ENCODE data around the gene OLFM2. TPM values are rescaled to one million over a fixed set of nuclear protein-coding genes. Genes with fewer than 3 reads are reported as not detected.

Gene OLFM2
- total and polyA plus RNA-seq, 2 donors: 4.6 to 18.2 TPM

DNA sequence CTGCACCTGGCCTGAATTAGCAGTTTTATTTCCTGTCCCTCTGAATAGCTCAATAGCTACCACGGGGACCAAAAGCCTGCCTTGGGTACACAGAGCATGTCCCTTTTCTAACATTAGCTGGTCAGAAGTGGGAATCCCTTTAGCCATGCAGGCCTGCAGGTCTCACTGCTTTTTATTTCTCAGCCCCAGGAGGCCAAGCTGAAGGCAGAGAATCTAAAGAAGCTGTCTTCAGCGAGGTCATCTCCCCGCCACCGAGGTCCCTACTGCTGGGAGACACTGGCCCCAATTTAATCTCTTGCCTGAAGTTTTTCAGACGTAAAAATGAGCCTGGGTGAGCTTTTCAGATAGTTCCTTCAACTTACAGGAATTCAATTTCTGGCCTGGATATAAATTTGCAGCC, 60.5 kb downstream of the OLFM2 start:
- no peak overlapping the region for H3K27ac ChIP-seq (ENCODE audit: low read depth)
- H3K4me1 ChIP-seq (ENCODE audit: insufficient read depth): no peaks in the 10 kb centered on the region
- no peak overlapping the region for H3K4me3 ChIP-seq (ENCODE audit: low read depth, low read length)
- no peaks in the 10 kb centered on the region for H3K36me3 ChIP-seq (ENCODE audit: insufficient read depth)
- DNase-seq (ENCODE audit: extremely low spot score): no peak
- 70% methylated on average over 5 of the region's 5 CpGs for WGBS

DNA sequence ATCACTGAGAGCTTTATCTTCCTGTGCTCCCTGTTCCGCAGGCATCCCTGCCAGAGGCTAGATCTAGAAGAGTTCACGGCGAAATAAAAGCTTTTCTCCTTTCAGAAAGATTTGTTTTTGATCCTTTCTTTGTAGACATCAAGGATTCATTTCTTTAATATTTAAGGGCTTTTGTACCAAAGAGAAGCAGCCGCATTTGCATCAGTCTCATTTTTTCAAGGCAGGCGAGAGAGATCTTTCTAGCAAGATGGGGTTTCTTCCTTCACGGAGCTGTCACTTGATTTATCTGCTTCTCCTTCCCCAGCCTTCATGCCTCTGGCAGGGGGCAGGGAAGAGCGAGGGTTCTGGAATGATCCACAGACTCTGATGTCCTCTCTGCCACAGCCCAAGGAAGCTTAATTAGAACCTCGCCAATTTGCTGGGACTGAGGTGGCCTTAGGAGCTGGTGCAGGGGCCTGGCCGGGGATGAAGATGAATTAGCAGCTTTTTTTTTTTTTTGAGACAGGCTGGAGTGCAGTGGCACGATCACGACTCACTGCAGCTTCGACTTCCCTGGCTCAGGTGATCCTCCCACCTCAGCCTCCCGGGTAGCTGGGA, 61.2 kb downstream of the OLFM2 start:
- H3K27ac ChIP-seq (ENCODE audit: low read depth): no peak overlapping the region
- DNase-seq (ENCODE audit: extremely low spot score): no peak
- no peak overlapping the region for H3K4me3 ChIP-seq (ENCODE audit: low read depth, low read length)
- no peaks in the 10 kb centered on the region for H3K4me1 ChIP-seq (ENCODE audit: insufficient read depth)
- no peaks in the 10 kb centered on the region for H3K36me3 ChIP-seq (ENCODE audit: insufficient read depth)
- 64% methylated on average over 13 of the region's 13 CpGs for WGBS

DNA sequence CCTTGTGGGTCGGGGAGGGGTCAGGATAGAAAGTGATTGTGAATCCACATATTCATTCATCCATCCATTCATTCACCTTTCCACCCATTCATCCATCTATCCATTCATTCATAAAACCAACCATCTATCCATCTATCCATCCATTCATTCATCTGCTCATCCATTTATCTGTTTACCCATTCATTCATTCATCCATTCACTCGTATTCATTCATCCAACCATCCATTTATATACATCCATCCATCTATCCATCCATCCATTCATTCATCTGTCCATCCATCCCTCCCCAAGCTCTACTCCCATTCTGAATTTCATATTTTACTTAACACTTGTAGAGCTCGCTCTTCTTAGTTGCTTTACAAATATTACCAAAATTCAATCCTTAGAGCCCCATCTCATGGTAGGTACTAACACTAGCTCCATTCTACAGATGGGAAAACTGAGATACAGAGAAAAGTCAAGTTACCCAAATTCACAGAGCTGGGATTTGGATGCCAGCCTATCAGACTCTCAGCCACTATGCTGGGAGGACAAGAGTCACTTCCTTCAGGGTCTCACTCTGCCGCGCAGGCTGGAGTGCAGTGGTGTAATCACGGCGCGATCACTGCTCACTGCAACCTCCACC, 63.6 kb downstream of the OLFM2 start:
- whole genome bisulfite sequencing: 94% methylated on average over 8 of the region's 8 CpGs
- H3K4me3 ChIP-seq (ENCODE audit: low read depth, low read length): no peak overlapping the region
- no peak for DNase-seq (ENCODE audit: extremely low spot score)
- no peaks in the 10 kb centered on the region for H3K4me1 ChIP-seq (ENCODE audit: insufficient read depth)
- no peak overlapping the region for H3K27ac ChIP-seq (ENCODE audit: low read depth)
- no peaks in the 10 kb centered on the region for H3K36me3 ChIP-seq (ENCODE audit: insufficient read depth)

DNA sequence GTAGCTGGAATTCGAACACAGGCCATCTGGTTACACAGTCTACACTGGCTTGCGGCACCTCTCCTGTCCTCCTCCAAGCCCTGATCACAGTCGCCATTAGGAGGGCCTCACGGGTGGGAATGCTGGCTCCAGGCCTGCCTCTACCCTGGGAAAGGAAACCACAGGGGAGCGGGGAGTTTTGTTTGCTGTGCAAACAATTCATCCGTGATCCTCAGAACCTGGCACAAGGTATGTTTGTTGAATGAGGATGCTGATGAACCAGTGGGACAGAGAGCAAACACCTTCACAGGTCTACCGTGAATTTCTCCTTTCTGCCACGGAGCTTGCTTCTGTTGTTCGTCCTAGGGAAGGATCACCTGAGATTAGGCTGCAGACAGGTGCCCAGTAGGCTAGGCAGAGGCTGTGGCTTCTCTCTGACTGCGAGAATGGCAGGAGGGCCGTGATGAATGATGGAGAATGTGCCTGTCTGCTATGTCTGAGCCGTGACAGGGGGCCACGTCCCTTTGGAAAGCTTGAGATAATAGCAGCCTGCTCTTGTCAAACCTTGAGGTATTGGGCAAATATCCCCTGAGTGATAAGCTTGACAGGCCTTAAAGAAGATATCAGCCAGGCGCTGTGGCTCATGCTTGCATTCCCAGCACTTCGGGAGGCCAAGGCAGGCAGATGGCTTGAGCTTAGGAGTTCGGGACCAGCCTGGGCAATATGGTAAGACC, 64.5 kb downstream of the OLFM2 start:
- DNase-seq (ENCODE audit: extremely low spot score): no peak
- WGBS: 72% methylated on average over 16 of the region's 16 CpGs

DNA sequence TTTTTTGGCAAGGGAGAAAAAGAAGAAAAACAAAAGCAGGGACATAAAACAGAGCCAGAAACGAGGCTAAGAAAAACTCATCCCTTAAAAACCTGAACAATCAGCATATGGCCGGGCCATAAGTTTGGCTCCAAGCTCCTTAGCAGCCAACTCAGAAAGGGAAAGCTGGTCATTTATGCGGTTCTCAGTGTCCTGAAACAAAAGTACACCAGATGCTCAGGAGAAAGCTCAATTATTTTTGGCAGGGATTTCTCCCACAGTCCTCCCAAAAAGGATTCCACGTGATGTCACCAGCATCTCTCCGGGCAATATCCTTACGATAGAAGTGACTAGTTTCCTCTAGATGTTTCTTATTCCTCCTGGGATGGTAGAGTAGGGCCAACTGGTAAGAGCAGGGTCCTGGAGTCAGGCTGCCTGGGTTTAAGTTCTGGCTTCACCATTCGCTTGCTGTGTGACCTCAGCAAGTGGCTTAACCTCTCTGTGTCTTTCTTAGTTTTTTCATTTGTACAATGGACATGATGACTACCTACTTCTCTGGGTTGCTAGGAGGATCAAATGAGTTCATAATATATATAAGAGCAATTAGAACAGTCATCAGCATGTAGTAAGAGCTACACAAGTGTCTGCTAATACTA, 67.2 kb downstream of the OLFM2 start:
- H3K27ac ChIP-seq (ENCODE audit: low read depth): no peak overlapping the region
- no peaks in the 10 kb centered on the region for H3K4me1 ChIP-seq (ENCODE audit: insufficient read depth)
- 68% methylated on average over 7 of the region's 7 CpGs for WGBS
- no peaks in the 10 kb centered on the region for H3K36me3 ChIP-seq (ENCODE audit: insufficient read depth)
- no peak overlapping the region for H3K4me3 ChIP-seq (ENCODE audit: low read depth, low read length)
- DNase-seq (ENCODE audit: extremely low spot score): no peak

More for the DNA sequence above, 64.5 kb downstream of the OLFM2 start:
- no peak overlapping the region for H3K4me3 ChIP-seq (ENCODE audit: low read depth, low read length)
- H3K4me1 ChIP-seq (ENCODE audit: insufficient read depth): no peaks in the 10 kb centered on the region
- H3K36me3 ChIP-seq (ENCODE audit: insufficient read depth): no peaks in the 10 kb centered on the region
- no peak overlapping the region for H3K27ac ChIP-seq (ENCODE audit: low read depth)

DNA sequence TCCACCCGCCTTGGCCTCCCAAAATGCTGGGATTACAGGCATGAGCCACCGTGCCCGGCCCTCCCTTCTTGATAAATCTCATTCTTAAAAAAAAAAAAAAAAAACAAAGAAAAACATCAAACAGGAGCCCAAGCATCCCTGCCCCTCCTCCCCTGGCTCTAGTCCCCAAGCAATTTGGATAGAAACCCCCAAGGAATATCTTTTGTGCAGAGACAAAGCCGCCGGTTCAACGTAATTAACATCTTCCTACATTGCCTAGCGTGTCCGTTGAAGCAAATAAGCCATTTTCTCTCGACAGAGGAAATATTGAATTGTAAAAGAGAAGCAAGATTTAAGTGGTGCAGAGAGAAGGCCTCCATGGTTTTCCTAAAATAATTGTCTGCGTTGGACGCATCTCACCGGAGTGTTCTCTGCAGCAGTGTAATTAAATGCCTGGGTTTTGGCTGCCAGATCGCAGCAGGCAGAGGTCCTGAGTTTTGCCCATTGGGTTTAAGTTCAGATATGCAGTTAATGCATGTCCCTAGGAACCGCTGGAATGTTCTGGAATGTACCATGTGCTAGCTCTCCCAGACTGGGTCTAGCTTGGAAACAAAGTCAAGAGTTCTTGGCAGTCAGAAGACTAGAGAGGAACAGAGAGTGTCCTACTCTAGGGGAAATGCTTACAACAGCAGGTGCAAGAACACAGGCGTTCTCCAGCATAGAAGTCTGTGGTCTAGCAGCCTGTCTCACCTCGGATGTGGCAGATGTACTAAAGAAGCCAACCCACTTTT, 70.4 kb downstream of the OLFM2 start:
- WGBS: 77% methylated on average over 16 of the region's 16 CpGs
- H3K4me3 ChIP-seq (ENCODE audit: low read depth, low read length): no peak overlapping the region
- no peaks in the 10 kb centered on the region for H3K36me3 ChIP-seq (ENCODE audit: insufficient read depth)
- peaks cover 1% of the 10 kb centered on the region for H3K4me1 ChIP-seq (ENCODE audit: insufficient read depth)
- H3K27ac ChIP-seq (ENCODE audit: low read depth): no peak overlapping the region
- no peak for DNase-seq (ENCODE audit: extremely low spot score)

DNA sequence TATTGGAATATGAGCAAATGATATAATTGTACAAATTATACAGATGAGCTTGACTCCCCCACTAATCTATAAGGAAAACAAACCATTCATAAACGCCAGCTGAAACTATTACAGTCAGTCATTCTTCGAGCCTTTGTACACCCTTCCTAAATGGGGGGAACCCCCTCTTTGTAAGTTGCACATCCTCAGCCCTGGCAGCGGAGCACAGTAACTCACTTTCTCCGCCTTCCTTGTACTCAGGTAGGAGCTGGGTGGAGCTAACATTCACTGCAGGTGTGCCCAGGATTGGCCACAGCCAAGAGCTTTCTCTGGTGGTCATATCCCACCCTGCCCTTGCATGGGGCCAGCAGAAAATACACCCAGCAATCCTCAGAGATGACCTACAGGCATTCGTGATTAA, 72.6 kb downstream of the OLFM2 start:
- no peaks in the 10 kb centered on the region for H3K36me3 ChIP-seq (ENCODE audit: insufficient read depth)
- H3K4me3 ChIP-seq (ENCODE audit: low read depth, low read length): no peak overlapping the region
- no peak for DNase-seq (ENCODE audit: extremely low spot score)
- 84% methylated on average over 5 of the region's 5 CpGs for WGBS
- peaks cover 1% of the 10 kb centered on the region for H3K4me1 ChIP-seq (ENCODE audit: insufficient read depth)
- no peak overlapping the region for H3K27ac ChIP-seq (ENCODE audit: low read depth)

DNA sequence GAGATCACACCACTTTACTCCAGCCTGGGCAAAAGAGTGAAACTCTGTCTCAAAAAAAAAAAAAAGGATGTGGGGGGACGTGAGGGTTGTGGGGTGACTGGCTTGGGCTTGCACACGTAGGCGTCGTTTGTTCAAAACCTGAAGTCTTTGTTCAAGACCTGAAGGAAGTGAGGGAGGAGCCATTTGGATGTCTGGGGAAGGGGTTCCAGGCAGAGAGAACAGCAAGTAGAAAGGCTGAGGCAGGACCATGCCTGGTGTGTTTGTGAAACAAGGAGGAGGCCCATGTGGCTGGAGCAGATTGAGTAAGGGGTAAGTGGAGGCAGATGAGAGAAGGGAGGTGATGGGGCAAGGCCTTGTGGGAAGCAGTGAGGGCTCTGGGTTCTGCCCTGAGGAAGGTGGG, 73.4 kb downstream of the OLFM2 start:
- no peaks in the 10 kb centered on the region for H3K36me3 ChIP-seq (ENCODE audit: insufficient read depth)
- WGBS: 77% methylated on average over 4 of the region's 4 CpGs

DNA sequence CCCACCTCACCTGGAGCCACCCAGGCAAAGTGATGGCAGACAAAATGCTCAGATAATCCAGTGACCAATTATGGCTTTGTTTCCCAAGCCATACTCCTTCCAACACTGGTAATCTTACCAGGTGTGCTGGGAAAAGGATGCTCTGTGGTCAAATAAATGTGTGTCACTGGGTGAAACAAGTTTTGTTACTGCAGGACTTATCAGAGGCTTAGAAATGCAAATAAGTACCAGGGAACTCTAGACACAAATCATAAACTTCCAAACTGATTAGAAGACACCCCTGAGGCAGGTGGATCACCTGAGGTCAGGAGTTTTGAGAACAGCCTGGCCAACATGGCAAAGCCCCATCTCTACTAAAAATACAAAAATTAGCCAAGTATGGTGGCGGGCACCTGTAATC, 74.8 kb downstream of the OLFM2 start:
- Histone ChIP-seq H3K4me3 (ENCODE audit: low read depth, low read length) (no peak overlapping the region), H3K36me3 (ENCODE audit: insufficient read depth) (no peaks in the 10 kb centered on the region), H3K4me1 (ENCODE audit: insufficient read depth) (peaks cover 1% of the 10 kb centered on the region), H3K27ac (ENCODE audit: low read depth) (no peak overlapping the region)
- WGBS: 97% methylated on average over 1 of the region's 1 CpG
- no peak for DNase-seq (ENCODE audit: extremely low spot score)

More for the DNA sequence above, 73.4 kb downstream of the OLFM2 start:
- H3K27ac ChIP-seq (ENCODE audit: low read depth): no peak overlapping the region
- peaks cover 1% of the 10 kb centered on the region for H3K4me1 ChIP-seq (ENCODE audit: insufficient read depth)
- H3K4me3 ChIP-seq (ENCODE audit: low read depth, low read length): no peak overlapping the region
- no peak for DNase-seq (ENCODE audit: extremely low spot score)

DNA sequence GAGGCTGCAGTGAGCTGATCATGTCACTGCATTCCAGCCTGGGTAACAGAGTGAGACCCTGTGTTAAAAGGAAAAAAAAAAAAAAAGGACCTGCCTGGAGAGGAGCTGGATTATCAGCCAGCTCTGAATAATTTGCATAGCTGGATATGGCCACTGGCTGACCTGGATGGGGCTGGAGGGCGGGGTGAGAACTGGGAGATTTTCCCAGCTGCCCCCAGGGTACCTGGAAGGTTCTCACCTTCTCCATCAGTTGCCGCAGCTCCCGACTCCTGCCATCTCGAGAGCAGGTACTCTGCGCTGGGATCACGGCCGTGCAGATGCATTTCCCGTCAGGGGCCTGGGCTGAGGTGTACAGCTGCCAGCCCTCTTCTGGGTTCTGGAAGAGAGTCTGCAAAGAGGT, 75.9 kb downstream of the OLFM2 start:
- H3K4me3 ChIP-seq (ENCODE audit: low read depth, low read length): no peak overlapping the region
- peaks cover 1% of the 10 kb centered on the region for H3K4me1 ChIP-seq (ENCODE audit: insufficient read depth)
- 88% methylated on average over 8 of the region's 8 CpGs for WGBS
- no peaks in the 10 kb centered on the region for H3K36me3 ChIP-seq (ENCODE audit: insufficient read depth)
- no peak for DNase-seq (ENCODE audit: extremely low spot score)
- no peak overlapping the region for H3K27ac ChIP-seq (ENCODE audit: low read depth)

DNA sequence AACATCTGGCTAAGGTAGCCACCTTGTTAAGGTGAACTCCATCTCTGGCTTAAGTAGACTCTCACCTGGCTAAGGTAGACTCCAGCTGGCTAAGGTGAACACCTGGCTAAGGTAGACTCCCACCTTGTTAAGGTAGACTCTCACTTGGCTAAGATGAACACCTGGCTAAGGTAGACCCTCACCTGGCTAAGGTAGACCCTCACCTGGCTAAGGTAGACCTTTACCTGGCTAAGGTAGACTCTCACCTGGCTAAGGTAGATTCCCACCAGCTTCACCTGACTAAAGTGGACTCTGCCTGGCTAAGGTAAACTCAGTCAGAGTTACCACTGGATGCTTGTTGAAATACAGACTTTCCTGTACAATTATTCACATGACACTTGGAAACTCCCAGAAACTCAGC, 77.5 kb downstream of the OLFM2 start:
- peaks cover 1% of the 10 kb centered on the region for H3K4me1 ChIP-seq (ENCODE audit: insufficient read depth)
- no peaks in the 10 kb centered on the region for H3K36me3 ChIP-seq (ENCODE audit: insufficient read depth)
- no peak for DNase-seq (ENCODE audit: extremely low spot score)
- H3K27ac ChIP-seq (ENCODE audit: low read depth): no peak overlapping the region
- no peak overlapping the region for H3K4me3 ChIP-seq (ENCODE audit: low read depth, low read length)

DNA sequence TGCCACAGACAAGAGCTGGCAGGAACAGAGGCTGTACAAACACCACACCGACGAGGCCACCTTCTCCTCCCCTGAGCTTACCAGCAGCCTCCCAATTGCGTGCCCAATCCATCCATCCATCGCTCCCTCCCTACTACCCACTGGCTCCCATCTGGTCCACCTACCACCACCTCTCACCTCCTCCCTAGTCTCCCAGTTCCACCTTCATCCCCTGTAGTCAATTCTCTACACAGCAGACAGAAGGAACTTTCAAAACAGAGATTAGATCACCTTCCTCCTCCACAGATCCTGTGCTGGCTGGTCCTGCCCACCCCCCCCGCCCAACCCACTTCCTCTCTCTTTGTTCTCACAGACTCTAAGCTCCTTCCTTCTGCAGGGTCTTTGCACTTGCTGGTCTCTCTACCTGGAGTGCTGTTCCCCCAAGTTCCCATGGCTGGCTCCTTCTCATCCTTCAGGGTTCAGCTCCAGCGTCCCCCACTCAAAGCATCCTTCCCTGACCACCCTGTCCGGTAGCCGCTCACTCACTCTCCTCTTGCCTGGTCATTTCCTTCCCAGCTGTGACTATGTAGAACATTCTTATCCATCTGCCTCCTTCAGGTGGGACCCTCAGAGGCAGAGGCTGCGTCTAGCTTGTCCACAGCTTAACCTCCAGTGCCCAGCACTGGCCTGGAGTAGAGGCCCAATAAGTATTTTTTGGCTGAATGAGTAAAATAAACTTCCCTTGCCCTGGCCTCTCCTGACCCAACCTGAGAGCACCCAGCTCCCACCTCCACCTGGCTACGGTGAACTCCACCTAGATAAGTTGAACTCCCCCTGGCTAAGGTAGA, 78.2 kb downstream of the OLFM2 start:
- Histone ChIP-seq H3K4me3 (ENCODE audit: low read depth, low read length) (no peak overlapping the region), H3K27ac (ENCODE audit: low read depth) (no peak overlapping the region), H3K4me1 (ENCODE audit: insufficient read depth) (no peaks in the 10 kb centered on the region), H3K36me3 (ENCODE audit: insufficient read depth) (no peaks in the 10 kb centered on the region)
- WGBS: 86% methylated on average over 10 of the region's 10 CpGs
- DNase-seq (ENCODE audit: extremely low spot score): no peak
